GM23338 (cell line): ENCODE data around the gene SSH2. TPM values are rescaled to one million over a fixed set of nuclear protein-coding genes. Genes with fewer than 3 reads are reported as not detected.

Experiments
- ATAC-seq: fragments of 200-7000 bp; cut with Tn5 transposase; 3 replicates; pipeline ENCODE4 v1.9.1; 2020
- DNase-seq: peaks from one replicate; pipeline ENCODE4 v3.0.0-alpha.2; 2015; ENCODE audit warnings: low spot score
- H2AFZ ChIP-seq: fragments of 200-600 bp; sonication (generic); 2 replicates; pipeline ENCODE4 v1.8.0; 2016; ENCODE audit warnings: antibody characterized with exemption, mild to moderate bottlenecking, moderate library complexity
- H3F3A ChIP-seq: fragments of 200-600 bp; sonication (generic); replicated peaks from 2 replicates; pipeline ENCODE4 v1.8.0; 2017; ENCODE audit warnings: antibody characterized with exemption, mixed run types, low read depth
- H3K27ac ChIP-seq: fragments of 200-600 bp; sonication (generic); 2 replicates; pipeline ENCODE4 v1.6.1; 2016; ENCODE audit warnings: low read depth
- H3K27me3 ChIP-seq: fragments of 200-600 bp; sonication (generic); 2 replicates; pipeline ENCODE4 v1.8.0; 2016; ENCODE audit warnings: mild to moderate bottlenecking, mixed run types, moderate library complexity; ENCODE audit not compliant: insufficient read depth
- H3K36me3 ChIP-seq: fragments of 200-600 bp; sonication (generic); 2 replicates; pipeline ENCODE4 v1.8.0; 2016; ENCODE audit warnings: mild to moderate bottlenecking; ENCODE audit not compliant: insufficient read depth
- H3K4me1 ChIP-seq: fragments of 200-600 bp; sonication (generic); 2 replicates; pipeline ENCODE4 v1.8.0; 2016; ENCODE audit warnings: mild to moderate bottlenecking, moderate library complexity; ENCODE audit not compliant: insufficient read depth
- H3K4me2 ChIP-seq: fragments of 200-600 bp; sonication (generic); 2 replicates; pipeline ENCODE4 v1.7.1; 2017; ENCODE audit warnings: mixed run types
- H3K4me3 ChIP-seq: fragments of 200-600 bp; sonication (generic); 2 replicates; pipeline ENCODE4 v1.6.1; 2016; ENCODE audit warnings: mixed run types
- H3K79me2 ChIP-seq: fragments of 200-600 bp; sonication (generic); replicated peaks from 2 replicates; pipeline ENCODE4 v1.8.0; 2017; ENCODE audit warnings: mild to moderate bottlenecking; ENCODE audit not compliant: insufficient read depth
- H3K9me2 ChIP-seq: fragments of 200-600 bp; sonication (generic); 2 replicates; pipeline ENCODE4 v1.8.0; 2017; ENCODE audit not compliant: insufficient read depth
- H4K20me1 ChIP-seq: fragments of 200-600 bp; sonication (generic); replicated peaks from 2 replicates; pipeline ENCODE4 v1.8.0; 2017; ENCODE audit warnings: mild to moderate bottlenecking; ENCODE audit not compliant: insufficient read depth
- H3K27ac Mint-ChIP-seq: 2 replicates; pipeline ENCODE4 v1.8.0; 2020; ENCODE audit warnings: inconsistent platforms, mild to moderate bottlenecking, moderate library complexity, mixed read lengths
- H3K27me3 Mint-ChIP-seq: 3 replicates; pipeline ENCODE4 v1.8.0; 2022; ENCODE audit warnings: low read depth, mild to moderate bottlenecking, moderate library complexity, mixed read lengths, inconsistent platforms; ENCODE audit not compliant: insufficient read depth, poor library complexity
- H3K36me3 Mint-ChIP-seq: 3 replicates; pipeline ENCODE4 v1.8.0; 2021; ENCODE audit warnings: low read depth, mild to moderate bottlenecking, inconsistent platforms, moderate library complexity, mixed read lengths
- H3K4me1 Mint-ChIP-seq: 3 replicates; pipeline ENCODE4 v1.8.0; 2020; ENCODE audit warnings: mild to moderate bottlenecking, inconsistent platforms, mixed read lengths
- H3K4me3 Mint-ChIP-seq: 3 replicates; pipeline ENCODE4 v1.8.0; 2021; ENCODE audit warnings: moderate library complexity, mild to moderate bottlenecking, inconsistent platforms, mixed read lengths
- H3K9me3 Mint-ChIP-seq: 3 replicates; pipeline ENCODE4 v1.8.0; 2020; ENCODE audit warnings: moderate library complexity, mild to moderate bottlenecking, inconsistent platforms, mixed read lengths
- CREB1 ChIP-seq: fragments of 250-450 bp; sonication (Bioruptor Pico); IDR thresholded peaks from 2 replicates; pipeline ENCODE4 v1.5.0; 2020; ENCODE audit warnings: low read depth, mild to moderate bottlenecking, moderate library complexity
- CTCF ChIP-seq, 2 experiments: fragments of 200-600 bp in 1 of 2; sonication (generic) in 1 of 2; conservative IDR thresholded peaks; 2 replicates each; pipeline versions ENCODE4 v1.5.1 to v1.6.1; 2016 to 2017; ENCODE audit warnings: antibody characterized with exemption in 2 of 2, low read depth in 2 of 2, mild to moderate bottlenecking in 2 of 2, moderate library complexity in 1 of 2
- ETS1 ChIP-seq: IDR thresholded peaks from 2 replicates; pipeline ENCODE4 v1.6.1; 2016; ENCODE audit warnings: antibody characterized with exemption
- EZH2 ChIP-seq: fragments of 200-600 bp; sonication (generic); IDR thresholded peaks from one replicate; pipeline ENCODE4 v1.8.0; 2017; ENCODE audit warnings: antibody characterized with exemption, mild to moderate bottlenecking, low read depth; ENCODE audit not compliant: unreplicated experiment
- POLR2AphosphoS5 ChIP-seq: IDR thresholded peaks from 2 replicates; pipeline ENCODE4 v1.6.1; 2016; ENCODE audit warnings: antibody characterized with exemption, low read depth
- REST ChIP-seq: IDR thresholded peaks from one replicate; pipeline ENCODE4 v1.6.1; 2018; ENCODE audit warnings: antibody characterized with exemption; ENCODE audit not compliant: unreplicated experiment
- ZNF114 ChIP-seq: fragments of 250-450 bp; sonication (Bioruptor Pico); IDR thresholded peaks from 2 replicates; pipeline ENCODE4 v1.5.0; 2020; ENCODE audit warnings: mild to moderate bottlenecking, moderate library complexity
- polyA plus RNA-seq: library from polyadenylated mRNA; unstranded; fragments of >200 nt; fragmentation: Nextera tagmentation; extraction: Ambion mirVana; gene quantifications from 2 replicates; pipeline ENCODE4 v1.2.1, GENCODE V29; 2016
- total RNA-seq: library from RNA; depleted of rRNA; stranded (reverse); fragments of >200 nt; shearing (Covaris generic); gene quantifications from 2 replicates; pipeline ENCODE4 v1.2.3, GENCODE V29; 2014

Gene SSH2
- total and polyA plus RNA-seq, 2 experiments from 2014 or later, result 9.9 to 12.1 TPM

GRCh38 chr17:29642171-29642611, 287.8 kb downstream of the SSH2 start:
- no peaks in the 10 kb centered on the region; the same call in 2 of the 3 replicates for H3K9me3 Mint-ChIP-seq

More at GRCh38 chr17:29642171-29642611, 287.8 kb downstream of the SSH2 start:
- Histone ChIP-seq H3K36me3 (no peaks in the 10 kb centered on the region), H3K4me1 (peaks cover 12% of the 10 kb centered on the region), H3K9me2 (no peaks in the 10 kb centered on the region), H3K27me3 (no peaks in the 10 kb centered on the region), H3K27ac (no peak overlapping the region), H3K4me2 (no peak overlapping the region), H3K79me2 (no peaks in the 10 kb centered on the region), H4K20me1 (no peaks in the 10 kb centered on the region), H3K4me3 (no peak overlapping the region), H3F3A (no peaks in the 10 kb centered on the region; the same call in 1 of the 2 replicates), H2AFZ (no peak overlapping the region)
- no peak overlapping the region for H3K4me3 Mint-ChIP-seq
- no peak for DNase-seq
- H3K27me3 Mint-ChIP-seq, result peaks cover 6% of the 10 kb centered on the region
- ATAC-seq, result no peak
- TF ChIP-seq ZNF114 (no peak), CTCF (conservative IDR thresholded peaks at IDR 0.05; ENCODE audit: low read depth in 2 of 2) (no peak), REST (no peak), ETS1 (no peak), CREB1 (CRISPR knock-in tag) (no peak), EZH2 (no peak), POLR2AphosphoS5 (no peak)
- H3K27ac Mint-ChIP-seq, result no peak overlapping the region
- no peaks in the 10 kb centered on the region for H3K36me3 Mint-ChIP-seq
- H3K4me1 Mint-ChIP-seq, result peaks cover 29% of the 10 kb centered on the region
